ENCODE data around the gene NCS1.

NCS1 gene

GRCh38 chr9:130254747-130255630 lies 82.8 kb downstream of the NCS1 start:
- no peak for TF ChIP-seq YY1 (IDR thresholded peaks at IDR 0.05; ENCODE audit: low read depth)
- no peak for TF ChIP-seq REST (IDR thresholded peaks at IDR 0.05; ENCODE audit: low read depth)
- no peak for TF ChIP-seq MAX (IDR thresholded peaks at IDR 0.05)
- TF ChIP-seq TEAD4 (IDR thresholded peaks at IDR 0.05) = no peak
- TF ChIP-seq RAD21 (IDR thresholded peaks at IDR 0.05; ENCODE audit: low read depth) = no peak
- no peak for TF ChIP-seq EGR1 (IDR thresholded peaks at IDR 0.05)

DNA sequence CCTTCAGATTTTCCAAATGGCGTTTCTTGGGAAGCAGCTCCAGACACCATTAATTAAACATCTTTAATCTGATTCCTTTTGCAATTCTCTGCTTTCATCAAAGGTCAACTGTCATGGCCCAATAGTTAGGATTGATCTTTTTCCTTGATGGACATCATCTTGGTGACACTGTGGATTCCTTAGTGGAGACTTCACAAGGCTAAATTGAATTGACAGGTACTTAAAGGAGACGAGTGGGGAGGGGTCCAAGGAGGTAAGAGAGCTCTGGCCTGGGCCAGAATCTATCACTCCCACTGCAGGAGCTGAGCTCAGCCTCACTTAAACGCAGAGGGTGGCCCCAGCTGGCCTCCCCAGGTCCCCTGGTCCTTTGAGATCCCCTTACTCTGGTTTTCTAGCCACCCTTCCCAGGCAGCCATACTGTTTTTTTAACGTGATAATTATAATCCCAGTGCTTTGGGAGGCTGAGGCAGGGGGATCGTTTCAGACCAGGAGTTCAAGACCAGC lies 83.5 kb downstream of the NCS1 start:
- no peak for TF ChIP-seq TEAD4 (IDR thresholded peaks at IDR 0.05)
- TF ChIP-seq EP300 (IDR thresholded peaks at IDR 0.05; ENCODE audit: borderline replicate concordance) = no peak
- no peak for TF ChIP-seq USF1 (IDR thresholded peaks at IDR 0.05)
- TF ChIP-seq MAX (IDR thresholded peaks at IDR 0.05) = no peak
- no peak for TF ChIP-seq YY1 (IDR thresholded peaks at IDR 0.05; ENCODE audit: low read depth)
- TF ChIP-seq REST (IDR thresholded peaks at IDR 0.05; ENCODE audit: low read depth) = no peak
- no peak for TF ChIP-seq NFIC (IDR thresholded peaks at IDR 0.05)

- no peak for TF ChIP-seq YY1 (IDR thresholded peaks at IDR 0.05; ENCODE audit: low read depth)
- no peak for TF ChIP-seq MAX (IDR thresholded peaks at IDR 0.05)
- TF ChIP-seq REST (IDR thresholded peaks at IDR 0.05; ENCODE audit: low read depth) = no peak
- no peak for TF ChIP-seq CEBPB (IDR thresholded peaks at IDR 0.05)
- TF ChIP-seq TAF1 (IDR thresholded peaks at IDR 0.05; ENCODE audit: low read depth) = no peak
- no peak for TF ChIP-seq CREB1 (IDR thresholded peaks at IDR 0.05; ENCODE audit: low read depth)
- no peak for TF ChIP-seq ZBTB7A (IDR thresholded peaks at IDR 0.05; ENCODE audit: low read depth)
- TF ChIP-seq NFIC (IDR thresholded peaks at IDR 0.05) = no peak
- TF ChIP-seq TCF12 (IDR thresholded peaks at IDR 0.05; ENCODE audit: low read depth) = no peak
- no peak for TF ChIP-seq EP300 (IDR thresholded peaks at IDR 0.05; ENCODE audit: borderline replicate concordance)
- no peak for TF ChIP-seq EGR1 (IDR thresholded peaks at IDR 0.05)
- no peak for TF ChIP-seq FOXM1 (IDR thresholded peaks at IDR 0.05; ENCODE audit: borderline replicate concordance, low read depth)
- TF ChIP-seq RAD21 (IDR thresholded peaks at IDR 0.05; ENCODE audit: low read depth) = no peak
- no peak for TF ChIP-seq USF1 (IDR thresholded peaks at IDR 0.05)
- TF ChIP-seq TEAD4 (IDR thresholded peaks at IDR 0.05) = no peak
Measured at GRCh38 chr9:130256644-130257043, 84.4 kb downstream of the NCS1 start.

GRCh38 chr9:130259044-130259443 lies 86.8 kb downstream of the NCS1 start:
- TF ChIP-seq CEBPB (IDR thresholded peaks at IDR 0.05) (no peak), REST (IDR thresholded peaks at IDR 0.05; ENCODE audit: low read depth) (no peak), EP300 (IDR thresholded peaks at IDR 0.05; ENCODE audit: borderline replicate concordance) (no peak), USF1 (IDR thresholded peaks at IDR 0.05) (no peak), YY1 (IDR thresholded peaks at IDR 0.05; ENCODE audit: low read depth) (no peak), EGR1 (IDR thresholded peaks at IDR 0.05) (no peak), RAD21 (IDR thresholded peaks at IDR 0.05; ENCODE audit: low read depth) (no peak), ZBTB7A (IDR thresholded peaks at IDR 0.05; ENCODE audit: low read depth) (no peak), TEAD4 (IDR thresholded peaks at IDR 0.05) (no peak), CREB1 (IDR thresholded peaks at IDR 0.05; ENCODE audit: low read depth) (no peak), NFIC (IDR thresholded peaks at IDR 0.05) (no peak), TAF1 (IDR thresholded peaks at IDR 0.05; ENCODE audit: low read depth) (no peak)

Data from Ishikawa (cell line).